ENCODE results near the gene GCC1. TPM values are rescaled to one million over a fixed set of nuclear protein-coding genes. Genes with fewer than 3 reads are reported as not detected.

Gene GCC1
- total RNA-seq, 1 experiment from 2014 or later = 16.8 TPM

DNA sequence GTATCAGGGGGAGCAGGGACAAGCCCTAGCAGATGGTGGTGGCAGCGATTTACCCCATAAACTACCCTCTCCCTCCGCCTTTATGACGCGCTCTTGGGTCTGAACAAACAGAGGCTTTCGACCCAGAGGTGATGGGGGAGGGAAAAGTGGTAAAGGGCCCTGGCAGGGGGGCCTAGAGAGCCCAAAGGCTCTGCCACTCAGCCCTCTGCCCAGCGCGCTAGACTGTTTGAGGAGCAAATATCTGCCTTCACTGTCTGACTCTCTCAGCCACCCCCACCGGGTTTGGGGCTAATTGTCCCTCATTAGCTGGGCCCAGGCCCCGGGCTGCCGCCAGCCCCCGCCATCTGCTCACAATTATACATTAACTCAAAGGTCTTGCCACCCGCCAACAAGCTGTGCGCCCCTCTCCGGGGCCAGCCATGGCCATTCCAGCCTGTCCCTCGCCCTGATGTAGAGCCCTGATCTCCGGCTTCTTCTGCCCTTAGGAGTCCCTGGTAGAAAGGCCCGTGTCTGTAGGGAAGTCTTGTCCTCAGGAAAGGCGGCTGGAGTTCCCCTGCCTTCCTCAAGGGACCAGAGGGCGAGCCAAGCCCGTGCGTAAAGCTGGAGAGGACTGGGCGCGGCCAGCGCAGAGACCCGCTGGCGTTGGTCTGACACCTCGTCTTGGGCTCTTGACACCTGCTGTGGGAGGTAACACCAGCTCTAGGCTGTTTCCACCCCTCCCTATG is 34.4 kb upstream of the GCC1 start:
- peak; percentile 74 for DNase-seq

More for the DNA sequence above, 34.4 kb upstream of the GCC1 start:
- TF ChIP-seq, protein P1, sequence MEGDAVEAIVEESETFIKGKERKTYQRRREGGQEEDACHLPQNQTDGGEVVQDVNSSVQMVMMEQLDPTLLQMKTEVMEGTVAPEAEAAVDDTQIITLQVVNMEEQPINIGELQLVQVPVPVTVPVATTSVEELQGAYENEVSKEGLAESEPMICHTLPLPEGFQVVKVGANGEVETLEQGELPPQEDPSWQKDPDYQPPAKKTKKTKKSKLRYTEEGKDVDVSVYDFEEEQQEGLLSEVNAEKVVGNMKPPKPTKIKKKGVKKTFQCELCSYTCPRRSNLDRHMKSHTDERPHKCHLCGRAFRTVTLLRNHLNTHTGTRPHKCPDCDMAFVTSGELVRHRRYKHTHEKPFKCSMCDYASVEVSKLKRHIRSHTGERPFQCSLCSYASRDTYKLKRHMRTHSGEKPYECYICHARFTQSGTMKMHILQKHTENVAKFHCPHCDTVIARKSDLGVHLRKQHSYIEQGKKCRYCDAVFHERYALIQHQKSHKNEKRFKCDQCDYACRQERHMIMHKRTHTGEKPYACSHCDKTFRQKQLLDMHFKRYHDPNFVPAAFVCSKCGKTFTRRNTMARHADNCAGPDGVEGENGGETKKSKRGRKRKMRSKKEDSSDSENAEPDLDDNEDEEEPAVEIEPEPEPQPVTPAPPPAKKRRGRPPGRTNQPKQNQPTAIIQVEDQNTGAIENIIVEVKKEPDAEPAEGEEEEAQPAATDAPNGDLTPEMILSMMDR (conservative IDR thresholded peaks at IDR 0.05) = peak; percentile 47; the same call in 2 of the 3 replicates
- Mint-ChIP-seq H3K27me3 (ENCODE audit: low read depth) (peaks cover 90% of the 10 kb centered on the region), H3K4me3 (peak overlapping the region; percentile 77 to 89), H3K36me3 (ENCODE audit: insufficient read depth in 1 of 3, low read depth in 3 of 3) (no peaks in the 10 kb centered on the region; a peak in 1 of 7 replicates), H3K4me1 (peaks cover 20% of the 10 kb centered on the region in 2 experiments), H3K9me3 (no peaks in the 10 kb centered on the region; a peak in 2 of 5 replicates), H3K27ac (0 out of 7 replicates have a peak overlapping the region, but pooled peaks of 1 of the 3 experiments have one; percentile 24)
- H3K9ac ChIP-seq (ENCODE audit: extremely low read depth, insufficient read length, low read length) = no peak overlapping the region
- no peaks in the 10 kb centered on the region for H4K20me1 ChIP-seq (ENCODE audit: control insufficient read depth, insufficient read depth, insufficient read length)
- no peak overlapping the region for H2BK12ac ChIP-seq (ENCODE audit: insufficient read length, low read depth, low read length)
- H4K91ac ChIP-seq (ENCODE audit: insufficient read length, low read depth, low read length) = no peak overlapping the region
- no CpG with 5 or more reads among the region's 27 CpGs for WGBS (ENCODE audit: extremely low coverage, insufficient read length, low lambda C conversion rate)
- no peaks in the 10 kb centered on the region for H3K4me1 ChIP-seq (ENCODE audit: insufficient read depth, low read length)
- no peak overlapping the region for H2BK15ac ChIP-seq (ENCODE audit: low read depth, low read length)
- H2BK120ac ChIP-seq (ENCODE audit: low read depth, low read length, poor library complexity, severe bottlenecking) = no peak overlapping the region
- no peak overlapping the region for H3T11ph ChIP-seq (ENCODE audit: low read length)
- H2AFZ ChIP-seq (ENCODE audit: low read length) = no peak overlapping the region
- H3K23me2 ChIP-seq (ENCODE audit: insufficient read length, low read depth, low read length, poor library complexity, severe bottlenecking) = peaks cover 16% of the 10 kb centered on the region
- no peak overlapping the region for H3K14ac ChIP-seq (ENCODE audit: insufficient read depth, low read length)
- H3K4ac ChIP-seq (ENCODE audit: low read depth, low read length) = no peak overlapping the region
- no peaks in the 10 kb centered on the region for H3K9me3 ChIP-seq (ENCODE audit: control insufficient read depth, low read depth, low read length)
- no peak overlapping the region for H3K23ac ChIP-seq (ENCODE audit: insufficient read length, low read depth, low read length)
- peak overlapping the region; percentile 90 for H3K4me2 ChIP-seq (ENCODE audit: insufficient read depth, insufficient read length, low read length)
- H3K18ac ChIP-seq (ENCODE audit: insufficient read length, low read depth, low read length) = no peak overlapping the region
- peaks cover 20% of the 10 kb centered on the region; the same call in 1 of the 2 replicates for H3K27me3 ChIP-seq (ENCODE audit: insufficient read depth, low read length)
- no peaks in the 10 kb centered on the region for H3K79me1 ChIP-seq (ENCODE audit: insufficient read depth, low read depth, low read length, poor library complexity, severe bottlenecking)
- no peak overlapping the region for H3K27ac ChIP-seq (ENCODE audit: insufficient read length, low read depth, low read length)
- H2BK20ac ChIP-seq (ENCODE audit: low read depth, low read length, poor library complexity, severe bottlenecking) = no peak overlapping the region
- H3K56ac ChIP-seq (ENCODE audit: insufficient read length, low read depth, low read length) = no peak overlapping the region
- H2AK5ac ChIP-seq (ENCODE audit: insufficient read length, low read length) = no peak overlapping the region
- no peak overlapping the region for H4K5ac ChIP-seq (ENCODE audit: insufficient read length, low read depth, low read length)
- H2BK5ac ChIP-seq (ENCODE audit: insufficient read length, low read length) = no peak overlapping the region
- H4K8ac ChIP-seq (replicated peaks; ENCODE audit: insufficient read length, low read depth, low read length) = no peak overlapping the region
- H3K79me2 ChIP-seq (ENCODE audit: insufficient read depth, low read length) = no peaks in the 10 kb centered on the region

Measured in H9 (cell line).